Ectodermal cell (in vitro differentiated cells): ENCODE measurements around the gene CD63.

Experiments
- H3K27ac ChIP-seq: 2 replicates; pipeline ENCODE4 v1.7.0; 2013; ENCODE audit warnings: mild to moderate bottlenecking, low read depth, low read length; ENCODE audit not compliant: insufficient read depth, poor library complexity, severe bottlenecking
- H3K27me3 ChIP-seq: 2 replicates; pipeline ENCODE4 v1.7.0; 2013; ENCODE audit warnings: mild to moderate bottlenecking, low read length; ENCODE audit not compliant: insufficient read depth, control insufficient read depth, poor library complexity, severe bottlenecking
- H3K36me3 ChIP-seq: one replicate; pipeline ENCODE4 v1.7.0; 2013; ENCODE audit warnings: low read length; ENCODE audit not compliant: control insufficient read depth, insufficient read depth
- H3K4me1 ChIP-seq: one replicate; pipeline ENCODE4 v1.7.0; 2013; ENCODE audit warnings: low read length; ENCODE audit not compliant: control insufficient read depth, insufficient read depth
- H3K4me3 ChIP-seq: 2 replicates; pipeline ENCODE4 v1.7.0; 2013; ENCODE audit warnings: low read depth, low read length, control low read depth; ENCODE audit not compliant: insufficient read depth
- H3K9me3 ChIP-seq: 2 replicates; pipeline ENCODE4 v1.7.0; 2013; ENCODE audit warnings: mild to moderate bottlenecking, low read length, moderate library complexity; ENCODE audit not compliant: control insufficient read depth
- WGBS, 2 experiments: methylation state at CpG; one replicate each; pipeline ENCODE4 v1.1.7; 2013; ENCODE audit warnings: missing lambda C conversion rate in 2 of 2; 5-methylcytosine and 5-hydroxymethylcytosine counted together

The CD63 gene

GRCh38 chr12:55686366-55687010 lies 42.3 kb downstream of the CD63 start:
- Histone ChIP-seq H3K27me3 (no peaks in the 10 kb centered on the region), H3K9me3 (no peaks in the 10 kb centered on the region), H3K4me1 (peaks cover 4% of the 10 kb centered on the region), H3K36me3 (peaks cover 4% of the 10 kb centered on the region), H3K4me3 (no peak overlapping the region), H3K27ac (no peak overlapping the region)
- 93 to 95% methylated on average over 9 of the region's 9 CpGs for WGBS, 2 experiments

- peaks cover 4% of the 10 kb centered on the region for H3K36me3 ChIP-seq
- H3K27ac ChIP-seq, result no peak overlapping the region
- no peaks in the 10 kb centered on the region for H3K9me3 ChIP-seq
- no peaks in the 10 kb centered on the region for H3K27me3 ChIP-seq
- peaks cover 4% of the 10 kb centered on the region for H3K4me1 ChIP-seq
- 93 to 96% methylated on average over 5 of the region's 5 CpGs for WGBS, 2 experiments
- no peak overlapping the region for H3K4me3 ChIP-seq
Observed at GRCh38 chr12:55685671-55686070, 43.1 kb downstream of the CD63 start.

- 95 to 98% methylated on average over 20 of the region's 20 CpGs for WGBS, 2 experiments
- H3K27ac ChIP-seq, result no peak overlapping the region
- peaks cover 4% of the 10 kb centered on the region for H3K4me1 ChIP-seq
- peaks cover 4% of the 10 kb centered on the region for H3K36me3 ChIP-seq
- no peaks in the 10 kb centered on the region for H3K27me3 ChIP-seq
- H3K4me3 ChIP-seq, result no peak overlapping the region
- no peaks in the 10 kb centered on the region for H3K9me3 ChIP-seq
Observed at GRCh38 chr12:55684761-55685370, 43.9 kb downstream of the CD63 start.

GRCh38 chr12:55683676-55684075 lies 45.1 kb downstream of the CD63 start:
- H3K4me1 ChIP-seq, result peaks cover 4% of the 10 kb centered on the region
- no peak overlapping the region for H3K27ac ChIP-seq
- H3K4me3 ChIP-seq, result no peak overlapping the region
- H3K9me3 ChIP-seq, result no peaks in the 10 kb centered on the region
- H3K36me3 ChIP-seq, result peaks cover 4% of the 10 kb centered on the region
- H3K27me3 ChIP-seq, result no peaks in the 10 kb centered on the region
- WGBS, 2 experiments, result 86 to 89% methylated on average over 7 of the region's 7 CpGs

- no peaks in the 10 kb centered on the region for H3K27me3 ChIP-seq
- H3K27ac ChIP-seq, result no peak overlapping the region
- WGBS, 2 experiments, result 94 to 95% methylated on average over 10 to 13 of the region's 13 CpGs
- no peaks in the 10 kb centered on the region for H3K9me3 ChIP-seq
- H3K4me1 ChIP-seq, result peaks cover 4% of the 10 kb centered on the region
- no peak overlapping the region for H3K4me3 ChIP-seq
- no peaks in the 10 kb centered on the region for H3K36me3 ChIP-seq
Observed at GRCh38 chr12:55682087-55682796, 46.6 kb downstream of the CD63 start.

- H3K4me1 ChIP-seq, result peaks cover 4% of the 10 kb centered on the region
- H3K4me3 ChIP-seq, result no peak overlapping the region
- no peaks in the 10 kb centered on the region for H3K36me3 ChIP-seq
- H3K9me3 ChIP-seq, result no peaks in the 10 kb centered on the region
- H3K27me3 ChIP-seq, result no peaks in the 10 kb centered on the region
- no peak overlapping the region for H3K27ac ChIP-seq
- 41 to 46% methylated on average over 17 of the region's 17 CpGs for WGBS, 2 experiments
Observed at GRCh38 chr12:55681142-55682077, 47.4 kb downstream of the CD63 start.

- Histone ChIP-seq H3K27ac (no peak overlapping the region), H3K4me1 (peaks cover 4% of the 10 kb centered on the region), H3K36me3 (no peaks in the 10 kb centered on the region), H3K4me3 (no peak overlapping the region), H3K9me3 (no peaks in the 10 kb centered on the region), H3K27me3 (no peaks in the 10 kb centered on the region)
- 91 to 93% methylated on average over 5 of the region's 5 CpGs for WGBS, 2 experiments
Observed at GRCh38 chr12:55679691-55680090, 49.1 kb downstream of the CD63 start.

- Histone ChIP-seq H3K9me3 (no peaks in the 10 kb centered on the region), H3K27me3 (no peaks in the 10 kb centered on the region), H3K4me1 (no peaks in the 10 kb centered on the region), H3K36me3 (no peaks in the 10 kb centered on the region), H3K4me3 (no peak overlapping the region), H3K27ac (no peak overlapping the region)
- 92% methylated on average over 5 to 6 of the region's 6 CpGs for WGBS, 2 experiments
Observed at GRCh38 chr12:55676707-55677106, 52.1 kb downstream of the CD63 start.

GRCh38 chr12:55675666-55676065 lies 53.1 kb downstream of the CD63 start:
- 85 to 87% methylated on average over 8 of the region's 8 CpGs for WGBS, 2 experiments
- H3K4me3 ChIP-seq, result no peak overlapping the region
- no peaks in the 10 kb centered on the region for H3K27me3 ChIP-seq

More at GRCh38 chr12:55675666-55676065, 53.1 kb downstream of the CD63 start:
- no peaks in the 10 kb centered on the region for H3K4me1 ChIP-seq
- no peaks in the 10 kb centered on the region for H3K36me3 ChIP-seq
- H3K27ac ChIP-seq, result no peak overlapping the region
- H3K9me3 ChIP-seq, result no peaks in the 10 kb centered on the region
